Chondrocyte (in vitro differentiated cells): ENCODE measurements around the gene WDR76. TPM values are rescaled to one million over a fixed set of nuclear protein-coding genes. Genes with fewer than 3 reads are reported as not detected.

Source experiments
- DNase-seq: peaks from one replicate; pipeline ENCODE4 v3.0.0; 2021; ENCODE audit warnings: mixed read lengths, low spot score
- H3K27ac Mint-ChIP-seq: one replicate; pipeline ENCODE4 v1.8.0; 2021; ENCODE audit warnings: mild to moderate bottlenecking, moderate library complexity, mixed read lengths; ENCODE audit not compliant: unreplicated experiment
- H3K27me3 Mint-ChIP-seq: 2 replicates; pipeline ENCODE4 v1.8.0; 2021; ENCODE audit warnings: low read depth, mixed read lengths
- H3K36me3 Mint-ChIP-seq: 2 replicates; pipeline ENCODE4 v1.8.0; 2021; ENCODE audit warnings: low read depth, mixed read lengths
- H3K4me1 Mint-ChIP-seq: 2 replicates; pipeline ENCODE4 v1.8.0; 2021; ENCODE audit warnings: low read depth, mild to moderate bottlenecking, mixed read lengths
- H3K4me3 Mint-ChIP-seq: one replicate; pipeline ENCODE4 v1.8.0; 2021; ENCODE audit warnings: mild to moderate bottlenecking, moderate library complexity, mixed read lengths; ENCODE audit not compliant: unreplicated experiment
- H3K9me3 Mint-ChIP-seq: 2 replicates; pipeline ENCODE4 v1.8.0; 2021; ENCODE audit warnings: low read depth, mixed read lengths
- total RNA-seq: library from RNA; stranded (reverse); gene quantifications from 3 replicates; pipeline ENCODE4 v1.2.1, GENCODE V29; 2021
- TF ChIP-seq, protein P1 (sequence below): fragments of 200-600 bp; sonication (generic); IDR thresholded peaks from 2 replicates; pipeline ENCODE4 v1.5.0; 2021; ENCODE audit warnings: antibody characterized with exemption, mild to moderate bottlenecking, moderate library complexity

Gene WDR76
- total RNA-seq, 1 donor from 2014 or later, result 6.1 TPM

DNA sequence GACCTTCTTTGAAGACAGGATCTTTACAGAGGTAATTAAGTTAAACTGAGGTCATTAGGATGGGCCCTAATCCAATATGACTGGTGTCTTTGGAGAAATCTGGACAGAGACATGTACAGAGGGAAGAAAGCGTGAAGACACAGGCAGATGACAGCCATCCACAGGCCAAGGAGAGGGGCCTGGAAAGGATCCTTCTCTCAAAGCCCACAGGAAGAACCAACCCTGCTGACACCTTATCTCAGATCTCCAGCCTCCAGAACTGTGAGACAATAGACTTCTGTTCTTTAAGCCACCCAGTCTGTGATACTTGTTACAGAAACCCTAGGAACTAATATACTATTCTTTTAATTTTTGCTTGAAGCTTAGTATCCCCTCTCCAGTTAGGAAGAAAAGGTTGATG lies 74.2 kb downstream of the WDR76 start:
- H3K9me3 Mint-ChIP-seq, result no peaks in the 10 kb centered on the region
- no peaks in the 10 kb centered on the region for H3K27me3 Mint-ChIP-seq
- H3K4me3 Mint-ChIP-seq, result no peak overlapping the region
- TF ChIP-seq, protein P1, sequence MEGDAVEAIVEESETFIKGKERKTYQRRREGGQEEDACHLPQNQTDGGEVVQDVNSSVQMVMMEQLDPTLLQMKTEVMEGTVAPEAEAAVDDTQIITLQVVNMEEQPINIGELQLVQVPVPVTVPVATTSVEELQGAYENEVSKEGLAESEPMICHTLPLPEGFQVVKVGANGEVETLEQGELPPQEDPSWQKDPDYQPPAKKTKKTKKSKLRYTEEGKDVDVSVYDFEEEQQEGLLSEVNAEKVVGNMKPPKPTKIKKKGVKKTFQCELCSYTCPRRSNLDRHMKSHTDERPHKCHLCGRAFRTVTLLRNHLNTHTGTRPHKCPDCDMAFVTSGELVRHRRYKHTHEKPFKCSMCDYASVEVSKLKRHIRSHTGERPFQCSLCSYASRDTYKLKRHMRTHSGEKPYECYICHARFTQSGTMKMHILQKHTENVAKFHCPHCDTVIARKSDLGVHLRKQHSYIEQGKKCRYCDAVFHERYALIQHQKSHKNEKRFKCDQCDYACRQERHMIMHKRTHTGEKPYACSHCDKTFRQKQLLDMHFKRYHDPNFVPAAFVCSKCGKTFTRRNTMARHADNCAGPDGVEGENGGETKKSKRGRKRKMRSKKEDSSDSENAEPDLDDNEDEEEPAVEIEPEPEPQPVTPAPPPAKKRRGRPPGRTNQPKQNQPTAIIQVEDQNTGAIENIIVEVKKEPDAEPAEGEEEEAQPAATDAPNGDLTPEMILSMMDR, result no peak
- DNase-seq, result no peak
- H3K36me3 Mint-ChIP-seq, result no peaks in the 10 kb centered on the region
- H3K27ac Mint-ChIP-seq, result no peak overlapping the region
- H3K4me1 Mint-ChIP-seq, result peaks cover 3% of the 10 kb centered on the region

DNA sequence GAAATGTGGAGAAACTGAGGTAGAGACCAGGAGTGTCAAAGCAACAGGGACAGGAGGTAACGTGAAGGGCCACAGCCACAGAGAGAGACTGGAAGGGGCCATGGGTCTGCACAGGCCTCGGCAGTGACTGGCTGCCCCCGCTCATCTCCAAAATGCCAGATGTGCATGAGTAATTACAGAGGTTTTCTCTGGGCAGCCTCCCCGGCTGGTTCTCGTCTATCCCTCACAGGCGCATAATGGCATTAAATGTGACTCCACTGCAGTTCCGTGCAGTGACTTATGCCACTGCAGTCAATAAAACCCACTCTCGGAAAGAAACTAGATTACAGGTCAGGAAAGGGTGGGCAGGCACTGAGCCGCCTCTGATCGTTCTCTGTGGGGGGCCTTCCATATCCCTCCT lies 74.7 kb downstream of the WDR76 start:
- TF ChIP-seq, protein P1, result no peak

DNA sequence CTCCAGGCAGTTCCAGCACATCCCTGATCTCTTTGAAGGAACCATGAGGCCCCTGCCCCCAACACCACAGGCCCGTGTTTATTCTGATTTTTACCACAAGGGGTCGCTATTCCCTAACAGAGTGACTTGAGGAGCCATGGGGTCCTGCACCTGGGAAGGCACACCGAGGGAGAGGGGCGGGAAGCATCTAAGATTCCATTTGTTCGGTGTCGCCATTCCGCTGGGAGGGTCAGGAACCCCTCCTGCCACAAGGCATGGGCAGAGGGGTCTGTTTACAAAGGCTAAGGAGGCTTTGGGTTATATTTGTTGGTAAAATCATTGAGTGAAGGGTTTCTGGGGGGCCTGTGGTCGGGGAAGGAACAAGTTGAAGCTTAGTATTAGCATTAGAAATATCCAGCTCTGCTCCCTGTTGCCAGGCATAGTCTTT lies 77.1 kb downstream of the WDR76 start:
- no peaks in the 10 kb centered on the region for H3K9me3 Mint-ChIP-seq
- H3K36me3 Mint-ChIP-seq, result no peaks in the 10 kb centered on the region
- DNase-seq, result no peak
- peaks cover 3% of the 10 kb centered on the region for H3K4me1 Mint-ChIP-seq
- no peaks in the 10 kb centered on the region for H3K27me3 Mint-ChIP-seq
- TF ChIP-seq, protein P1, result peak; percentile 99
- no peak overlapping the region for H3K27ac Mint-ChIP-seq
- no peak overlapping the region for H3K4me3 Mint-ChIP-seq

More for the DNA sequence above, 74.7 kb downstream of the WDR76 start:
- no peaks in the 10 kb centered on the region for H3K9me3 Mint-ChIP-seq
- no peaks in the 10 kb centered on the region for H3K36me3 Mint-ChIP-seq
- no peak for DNase-seq
- no peak overlapping the region for H3K27ac Mint-ChIP-seq
- H3K4me3 Mint-ChIP-seq, result no peak overlapping the region
- peaks cover 3% of the 10 kb centered on the region for H3K4me1 Mint-ChIP-seq
- H3K27me3 Mint-ChIP-seq, result no peaks in the 10 kb centered on the region

DNA sequence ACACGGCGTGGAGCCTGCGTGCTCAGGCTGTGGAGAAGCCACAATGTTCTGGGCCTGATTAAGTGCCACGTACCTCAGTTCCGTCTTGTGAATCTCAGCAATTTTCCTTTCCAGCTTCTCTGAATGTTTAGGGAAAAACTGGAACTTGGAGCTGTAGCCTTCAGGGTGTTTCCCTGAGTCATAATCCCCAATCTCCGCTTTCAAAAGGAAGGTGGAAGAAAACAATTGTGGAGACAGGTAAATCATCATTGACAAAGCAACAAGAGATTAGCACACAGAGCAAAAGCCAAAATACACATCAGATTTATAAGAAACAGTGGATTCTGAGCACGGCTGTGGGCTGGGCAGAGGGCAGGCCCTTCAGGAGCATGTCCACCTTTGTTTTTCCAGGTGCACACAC lies 79.0 kb downstream of the WDR76 start:
- no peak for DNase-seq
- Mint-ChIP-seq H3K4me3 (no peak overlapping the region), H3K4me1 (peaks cover 5% of the 10 kb centered on the region), H3K27me3 (no peaks in the 10 kb centered on the region), H3K9me3 (no peaks in the 10 kb centered on the region), H3K36me3 (no peaks in the 10 kb centered on the region), H3K27ac (no peak overlapping the region)
- TF ChIP-seq, protein P1, result no peak

DNA sequence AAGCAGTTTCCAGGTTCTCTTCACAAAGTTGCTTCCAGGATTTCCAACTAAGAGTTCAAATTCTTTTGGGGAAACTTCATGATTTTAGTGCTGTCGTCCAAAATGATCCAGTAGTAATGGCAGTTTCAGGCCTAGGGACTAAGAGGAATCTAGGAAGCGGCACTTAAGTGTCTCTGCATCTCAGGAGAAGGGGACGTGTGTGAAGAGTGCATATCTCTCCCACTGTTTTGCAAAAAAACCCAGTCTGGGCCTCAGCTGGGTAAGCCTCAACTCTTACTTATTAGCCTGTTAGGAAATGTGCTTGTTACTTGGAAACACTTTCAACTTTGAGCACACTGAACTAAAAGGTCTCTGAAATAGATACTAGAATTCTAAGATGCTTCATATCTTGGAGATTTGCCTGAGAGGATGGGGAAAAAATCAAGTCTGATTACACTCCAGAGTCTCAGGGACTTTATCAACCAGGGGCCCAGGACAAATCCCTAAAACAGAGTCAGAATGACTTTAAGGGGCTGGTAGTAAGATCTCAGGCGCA lies 81.8 kb downstream of the WDR76 start:
- Mint-ChIP-seq H3K9me3 (no peaks in the 10 kb centered on the region), H3K4me3 (no peak overlapping the region), H3K4me1 (peaks cover 34% of the 10 kb centered on the region), H3K27ac (no peak overlapping the region), H3K36me3 (no peaks in the 10 kb centered on the region), H3K27me3 (no peaks in the 10 kb centered on the region)
- no peak for DNase-seq
- TF ChIP-seq, protein P1, result no peak
